ENCODE data around the gene TMSB15C. TPM values are rescaled to one million over a fixed set of nuclear protein-coding genes. Genes with fewer than 3 reads are reported as not detected.

TMSB15C gene
- total and polyA plus RNA-seq, 4 donors, result 0.26 to 12.3 (median 0.73) TPM

- DNase-seq, result no peak
- TF ChIP-seq CTCF (IDR thresholded peaks at IDR 0.05; ENCODE audit: control extremely low read depth, extremely low read depth), result no peak
- 84 to 95% methylated on average over 12 to 13 of the region's 13 CpGs for WGBS, 2 donors
Measured at GRCh38 chrX:104047171-104047570, 28.9 kb downstream of the TMSB15C start.

GRCh38 chrX:104045642-104046041 is 30.4 kb downstream of the TMSB15C start:
- Histone ChIP-seq H3K9ac (ENCODE audit: insufficient read depth in 1 of 2, low read length in 2 of 2) (no peak overlapping the region), H3K36me3 (ENCODE audit: control insufficient read depth in 4 of 4, insufficient read depth in 4 of 4, low read length in 4 of 4) (no peaks in the 10 kb centered on the region), H3K27me3 (ENCODE audit: control insufficient read depth in 3 of 3, insufficient read depth in 3 of 3, low read length in 2 of 3) (peaks cover 0 to 15% (median 0%) of the 10 kb centered on the region in 3 donors), H3K4me3 (no peak overlapping the region), H3K27ac (ENCODE audit: low read depth in 1 of 2, low read length in 1 of 2) (no peak overlapping the region), H3K9me3 (ENCODE audit: control insufficient read depth in 4 of 4, insufficient read depth in 3 of 4, low read length in 3 of 4) (peaks cover 0 to 3% (median 0%) of the 10 kb centered on the region in 4 donors), H3K4me1 (ENCODE audit: control insufficient read depth in 5 of 5, insufficient read depth in 5 of 5, low read length in 5 of 5) (no peaks in the 10 kb centered on the region)
- no peak for DNase-seq
- no peak for ATAC-seq (ENCODE audit: insufficient read depth, low FRiP score)
- WGBS, 2 donors, result 72% methylated on average over 5 of the region's 5 CpGs
- TF ChIP-seq CTCF (IDR thresholded peaks at IDR 0.05; ENCODE audit: control extremely low read depth, extremely low read depth), result no peak

More at GRCh38 chrX:104047171-104047570, 28.9 kb downstream of the TMSB15C start:
- H3K36me3 ChIP-seq (ENCODE audit: control insufficient read depth in 4 of 4, insufficient read depth in 4 of 4, low read length in 4 of 4), result no peaks in the 10 kb centered on the region
- no peaks in the 10 kb centered on the region for H3K4me1 ChIP-seq (ENCODE audit: control insufficient read depth in 5 of 5, insufficient read depth in 5 of 5, low read length in 5 of 5)
- no peak overlapping the region for H3K9ac ChIP-seq (ENCODE audit: insufficient read depth in 1 of 2, low read length in 2 of 2)
- no peak overlapping the region for H3K27ac ChIP-seq (ENCODE audit: low read depth in 1 of 2, low read length in 1 of 2)
- H3K4me3 ChIP-seq, result no peak overlapping the region
- peaks cover 0 to 3% (median 0%) of the 10 kb centered on the region in 4 donors for H3K9me3 ChIP-seq (ENCODE audit: control insufficient read depth in 4 of 4, insufficient read depth in 3 of 4, low read length in 3 of 4)
- peaks cover 0 to 15% (median 0%) of the 10 kb centered on the region in 3 donors for H3K27me3 ChIP-seq (ENCODE audit: control insufficient read depth in 3 of 3, insufficient read depth in 3 of 3, low read length in 2 of 3)
- ATAC-seq (ENCODE audit: insufficient read depth, low FRiP score), result no peak

- Histone ChIP-seq H3K27ac (ENCODE audit: low read depth in 1 of 2, low read length in 1 of 2) (no peak overlapping the region), H3K4me1 (ENCODE audit: control insufficient read depth in 5 of 5, insufficient read depth in 5 of 5, low read length in 5 of 5) (no peaks in the 10 kb centered on the region), H3K9ac (ENCODE audit: insufficient read depth in 1 of 2, low read length in 2 of 2) (no peak overlapping the region), H3K4me3 (no peak overlapping the region), H3K9me3 (ENCODE audit: control insufficient read depth in 4 of 4, insufficient read depth in 3 of 4, low read length in 3 of 4) (peaks cover 0 to 1% (median 0%) of the 10 kb centered on the region in 4 donors), H3K27me3 (ENCODE audit: control insufficient read depth in 3 of 3, insufficient read depth in 3 of 3, low read length in 2 of 3) (peaks cover 0 to 10% (median 0%) of the 10 kb centered on the region in 3 donors), H3K36me3 (ENCODE audit: control insufficient read depth in 4 of 4, insufficient read depth in 4 of 4, low read length in 4 of 4) (no peaks in the 10 kb centered on the region)
- no peak for DNase-seq
- no peak for ATAC-seq (ENCODE audit: insufficient read depth, low FRiP score)
- TF ChIP-seq CTCF (IDR thresholded peaks at IDR 0.05; ENCODE audit: control extremely low read depth, extremely low read depth), result no peak
- 86 to 91% methylated on average over 4 of the region's 4 CpGs for WGBS, 2 donors
Measured at GRCh38 chrX:104041003-104041402, 35.0 kb downstream of the TMSB15C start.

Measured in lung (tissue), 12 donors.